SHP77 (cell line): Measurements from ENCODE around the gene RIMS1.
"Not testable (repeated sequence)": the region's sequence is repeated elsewhere in the genome, so short reads cannot be mapped to it uniquely, and the experiment has no call there.

ENCODE experiments used
- DNase-seq, 2 experiments: peaks; one replicate each; lab custom pipeline; 2025; lab: John Stamatoyannopoulos, UW

The RIMS1 gene

GRCh38 chr6:71977884-71978283 is 91.5 kb downstream of the RIMS1 start:
- no peak for DNase-seq

- no peak for DNase-seq
These were observed 93.6 kb downstream of the RIMS1 start for GRCh38 chr6:71979911-71980310.

GRCh38 chr6:71982389-71982788 is 96.0 kb downstream of the RIMS1 start:
- DNase-seq = no peak

- DNase-seq = no peak
These were observed 96.8 kb downstream of the RIMS1 start for GRCh38 chr6:71983131-71983530.

DNA sequence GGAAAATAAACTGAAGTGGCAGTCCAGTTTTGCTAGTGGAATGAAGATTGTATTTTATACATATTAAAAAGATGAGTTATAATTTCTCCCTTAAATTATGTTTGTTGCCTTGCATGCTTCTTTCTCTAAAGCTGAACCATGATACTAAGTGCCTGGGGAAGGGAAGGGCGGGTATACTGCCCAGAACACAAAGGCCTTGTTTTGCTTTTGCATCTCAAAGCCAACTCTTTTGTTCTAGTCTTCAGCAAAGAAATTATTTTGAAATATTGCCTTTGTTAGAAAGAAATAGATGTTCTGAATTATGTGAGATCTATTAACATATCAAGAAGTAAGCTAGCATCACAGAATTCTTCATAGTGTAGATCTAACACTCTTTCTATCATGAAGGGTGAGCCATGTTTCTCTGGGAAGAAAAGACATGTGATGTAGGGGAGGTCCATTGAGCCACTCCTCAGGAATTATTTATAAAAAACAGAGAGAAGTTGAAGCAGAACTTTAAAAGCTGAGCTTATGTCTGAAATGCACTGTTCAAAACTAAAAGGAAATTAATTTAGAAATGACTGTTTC is 108.4 kb downstream of the RIMS1 start:
- no peak for DNase-seq

DNA sequence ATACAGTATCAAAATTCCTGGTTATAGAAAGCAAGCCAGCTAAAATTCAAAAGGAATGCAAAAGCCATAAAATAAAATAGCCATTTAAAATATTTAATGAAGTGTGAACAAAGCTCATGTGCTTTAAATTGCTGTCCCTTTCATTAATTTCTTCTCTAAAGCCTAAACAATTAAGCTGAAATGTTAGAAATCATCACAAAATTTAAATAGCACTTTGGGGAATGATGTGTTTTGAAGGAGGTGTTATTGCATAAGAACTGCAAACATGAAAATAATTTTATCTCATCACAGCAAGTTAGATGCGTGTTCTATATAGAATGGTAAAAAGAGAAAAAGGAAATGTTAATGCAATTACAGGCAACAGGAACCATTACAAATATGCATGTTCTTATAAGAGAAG is 111.0 kb downstream of the RIMS1 start:
- no peak for DNase-seq

DNA sequence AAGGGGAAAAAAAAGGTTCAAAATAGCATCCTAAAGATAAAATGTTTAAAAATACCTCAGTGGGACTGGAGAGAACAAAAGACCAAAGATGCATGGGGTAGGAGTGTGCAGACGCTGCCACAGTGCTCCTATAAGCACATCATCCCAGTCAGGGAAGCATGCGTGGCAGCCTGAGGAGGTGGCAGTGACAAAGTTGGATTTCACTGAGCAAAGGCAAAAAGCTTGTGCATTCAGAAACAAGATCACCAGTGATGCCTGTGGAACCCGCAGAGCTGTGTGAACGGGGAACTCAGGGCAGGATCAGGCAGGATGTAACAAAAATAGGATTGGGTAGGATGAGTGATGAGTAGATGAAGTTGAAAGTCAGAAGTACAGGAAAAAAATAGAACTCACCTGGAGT is 116.1 kb downstream of the RIMS1 start:
- no peak for DNase-seq

GRCh38 chr6:72006591-72006990 is 120.2 kb downstream of the RIMS1 start:
- DNase-seq = not testable (repeated sequence)

- DNase-seq = no peak
These were observed 136.5 kb downstream of the RIMS1 start for GRCh38 chr6:72022830-72023229.

GRCh38 chr6:72031471-72031870 is 145.1 kb downstream of the RIMS1 start:
- DNase-seq = no peak

DNA sequence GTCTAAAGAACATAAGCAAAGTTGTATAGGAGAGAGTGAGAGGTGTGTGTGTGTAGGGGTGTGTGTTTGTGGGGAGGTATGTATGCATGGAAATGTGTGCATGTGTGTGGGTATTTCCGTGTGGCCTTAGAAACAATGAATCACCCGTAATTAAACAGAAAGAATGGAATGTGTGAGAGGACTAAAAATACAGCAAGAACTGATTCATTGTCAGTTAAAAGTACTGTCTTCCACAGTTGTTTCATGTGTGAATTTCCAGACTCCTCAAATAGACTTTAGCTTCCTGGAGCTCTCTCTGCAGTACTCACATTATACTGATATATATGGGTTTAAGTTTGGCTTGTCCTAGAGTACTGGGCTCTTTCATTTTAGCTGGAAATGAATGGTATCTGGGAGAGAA is 145.7 kb downstream of the RIMS1 start:
- DNase-seq = no peak

- DNase-seq = no peak
These were observed 149.1 kb downstream of the RIMS1 start for GRCh38 chr6:72035486-72035885.

DNA sequence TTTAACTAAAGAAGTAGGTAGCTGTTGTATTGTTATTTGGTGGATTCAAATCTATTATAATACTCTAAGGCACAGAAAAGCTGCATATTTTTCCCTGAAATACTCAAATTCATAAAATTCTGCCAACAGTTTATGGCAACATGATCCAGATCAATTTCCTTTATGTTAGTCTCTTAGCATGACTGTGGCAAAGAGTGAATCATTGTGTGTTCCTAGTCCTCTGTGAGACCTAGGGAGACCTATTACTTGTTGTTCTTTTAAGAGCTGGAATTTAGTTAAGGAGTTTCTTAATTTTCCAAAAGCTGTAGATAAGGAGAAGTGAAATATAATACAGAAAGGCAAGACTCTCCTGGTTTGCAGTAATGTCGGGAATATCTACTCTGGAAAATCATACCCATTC is 149.6 kb downstream of the RIMS1 start:
- DNase-seq = no peak

- no peak for DNase-seq
These were observed 150.7 kb downstream of the RIMS1 start for GRCh38 chr6:72037006-72037405.

GRCh38 chr6:72040111-72040510 is 153.8 kb downstream of the RIMS1 start:
- no peak for DNase-seq

DNA sequence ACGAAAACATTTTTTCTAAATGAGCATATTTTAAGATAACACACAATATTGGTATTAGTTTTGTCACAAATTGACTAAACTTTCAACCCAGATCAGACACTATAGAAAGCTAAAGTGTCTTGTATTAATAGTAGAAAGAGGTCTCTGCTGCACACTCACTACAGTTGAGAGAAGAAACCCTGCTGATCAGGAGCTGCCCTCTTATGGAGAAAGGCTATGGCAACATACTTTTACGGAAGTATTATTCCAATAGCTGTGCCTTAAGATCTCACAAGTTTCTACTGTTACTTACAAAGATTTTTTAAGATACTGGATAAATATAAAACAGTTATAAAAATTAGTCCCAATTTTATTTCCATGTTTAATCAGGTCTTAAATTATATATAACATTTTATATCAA is 155.7 kb downstream of the RIMS1 start:
- DNase-seq = peak in 1 of 2 experiments; percentile 0

DNA sequence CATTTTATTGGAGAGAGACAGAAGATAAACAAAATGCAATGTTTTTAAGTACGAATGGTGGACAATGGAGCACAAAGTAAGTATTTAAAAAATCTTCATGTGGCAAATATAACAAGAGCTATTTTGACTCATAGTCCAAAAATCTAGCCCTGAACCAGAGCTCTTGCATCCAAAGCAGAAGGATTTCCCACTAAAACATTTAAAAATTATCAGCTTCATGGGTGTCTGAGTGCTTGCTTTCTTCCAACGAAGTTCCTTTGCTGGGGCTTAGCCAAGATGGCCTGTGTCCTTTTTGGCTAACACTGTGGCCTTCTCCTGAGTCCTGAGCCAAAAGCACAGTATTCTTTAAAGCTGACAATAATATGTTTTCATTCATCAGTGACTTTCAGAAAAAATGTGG is 161.7 kb downstream of the RIMS1 start:
- DNase-seq = no peak

DNA sequence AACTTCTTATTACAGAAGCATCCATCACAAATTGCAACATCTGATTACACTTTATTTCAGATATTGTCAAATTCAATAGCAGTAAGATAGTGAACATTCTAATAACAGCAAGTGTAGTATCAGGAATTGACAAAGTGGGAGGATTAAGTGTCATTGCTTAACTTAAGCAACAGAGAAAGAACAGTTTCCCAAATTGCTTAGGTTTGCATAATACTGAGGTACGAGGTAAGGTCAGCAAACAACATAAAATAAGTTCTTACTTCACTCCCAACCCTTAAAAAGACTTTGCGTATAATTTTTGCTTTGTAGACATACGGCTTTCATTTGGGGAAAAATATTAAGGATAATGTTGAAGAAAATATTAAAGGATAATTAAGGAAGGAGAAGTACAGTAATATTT is 163.0 kb downstream of the RIMS1 start:
- no peak for DNase-seq

DNA sequence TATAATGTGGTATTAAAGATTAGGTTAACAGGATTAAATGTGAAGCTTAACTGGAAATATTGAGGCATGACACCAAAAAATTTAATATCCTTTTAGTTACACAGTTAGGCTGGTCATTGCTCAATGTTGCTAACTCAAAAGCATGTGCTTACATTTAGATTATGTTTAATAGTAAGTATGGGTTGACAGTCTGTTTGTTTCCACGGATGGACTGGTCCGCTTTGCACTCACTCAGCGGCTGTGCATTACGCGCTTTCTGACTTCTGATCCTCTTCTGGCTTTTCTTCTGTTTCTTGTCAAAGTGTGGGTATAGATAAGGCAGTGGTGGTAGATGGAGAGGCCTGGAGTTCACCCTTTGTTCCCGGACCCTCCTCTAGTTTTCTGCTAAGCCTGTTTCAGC is 174.9 kb downstream of the RIMS1 start:
- DNase-seq = no peak

GRCh38 chr6:72064399-72064975 is 178.1 kb downstream of the RIMS1 start:
- DNase-seq = no peak

DNA sequence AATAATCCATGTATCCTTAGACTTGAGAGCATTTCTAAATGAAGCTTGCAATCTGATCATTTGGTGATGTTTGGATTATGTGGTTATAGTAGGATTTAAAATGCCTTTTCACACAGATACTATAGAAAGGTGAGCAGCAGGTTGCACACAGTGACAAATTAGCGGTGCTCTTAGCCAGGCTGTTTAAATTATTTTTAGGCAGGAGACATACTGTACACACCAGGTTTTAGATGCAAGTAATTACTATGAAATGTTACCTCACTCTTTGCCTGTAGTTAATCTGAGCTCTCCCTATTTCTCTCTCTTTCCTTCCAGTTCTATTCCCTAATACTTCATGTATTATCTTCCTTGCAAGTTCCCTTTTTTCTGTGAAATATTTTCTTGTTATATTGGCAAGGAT is 191.7 kb downstream of the RIMS1 start:
- DNase-seq = no peak

GRCh38 chr6:72080260-72080941 is 194.1 kb downstream of the RIMS1 start:
- DNase-seq = no peak

DNA sequence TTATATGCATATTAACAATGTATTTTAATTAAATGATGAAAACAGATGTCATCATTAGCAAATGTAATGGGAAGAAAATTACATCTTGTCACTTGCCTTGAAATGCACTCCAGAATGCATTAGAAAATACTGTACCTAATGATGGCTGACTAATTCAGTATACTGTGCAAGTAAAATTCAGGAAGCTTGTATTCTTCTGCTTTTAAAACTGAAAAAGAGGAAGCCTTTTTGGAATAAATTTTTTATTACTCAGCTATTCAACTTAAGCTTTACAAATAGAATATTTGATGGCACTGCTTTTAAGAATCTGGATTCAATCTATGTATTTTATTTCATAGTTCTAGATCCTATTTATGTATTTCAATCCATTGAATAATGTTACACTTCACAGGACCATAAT is 195.5 kb downstream of the RIMS1 start:
- no peak for DNase-seq

DNA sequence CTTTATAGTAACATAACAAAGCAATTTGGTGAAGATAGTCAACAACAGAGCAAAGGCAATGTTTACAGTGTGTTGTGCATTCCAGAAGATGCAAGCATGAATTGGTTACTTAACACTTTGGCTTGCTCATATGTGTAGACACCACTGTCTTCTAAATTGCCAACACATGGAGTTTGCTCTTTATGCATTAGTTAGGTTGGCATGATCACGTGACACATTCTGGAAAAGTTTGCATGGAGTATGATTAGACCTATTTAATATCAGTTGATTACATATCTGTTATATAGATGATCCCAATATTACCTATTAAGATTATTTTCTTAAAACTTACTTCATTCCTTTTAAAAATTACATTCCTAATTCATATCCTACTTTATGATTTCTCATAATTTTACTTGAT is 197.6 kb downstream of the RIMS1 start:
- no peak for DNase-seq
